T follicular helper cell (primary cell): ENCODE data around the gene TRPM5.

Experiments used
- DNase-seq: peaks from one replicate; pipeline ENCODE4 v3.0.0-alpha.2; 2020; ENCODE audit warnings: low read depth

The TRPM5 gene

GRCh38 chr11:2437516-2437915 is 6.8 kb downstream of the TRPM5 start:
- no peak for DNase-seq

- no peak for DNase-seq
Measured at GRCh38 chr11:2436521-2437031, 7.7 kb downstream of the TRPM5 start.

- no peak for DNase-seq
Measured at GRCh38 chr11:2436013-2436520, 8.2 kb downstream of the TRPM5 start.

GRCh38 chr11:2435288-2436012 is 8.9 kb downstream of the TRPM5 start:
- DNase-seq, result no peak

- no peak for DNase-seq
Measured at GRCh38 chr11:2434506-2435255, 9.6 kb downstream of the TRPM5 start.

GRCh38 chr11:2434008-2434407 is 10.3 kb downstream of the TRPM5 start:
- no peak for DNase-seq

- no peak for DNase-seq
Measured at GRCh38 chr11:2433106-2433925, 11.0 kb downstream of the TRPM5 start.

- no peak for DNase-seq
Measured at GRCh38 chr11:2432628-2433071, 11.7 kb downstream of the TRPM5 start.

- no peak for DNase-seq
Measured at GRCh38 chr11:2432171-2432621, 12.1 kb downstream of the TRPM5 start.

- no peak for DNase-seq
Measured at GRCh38 chr11:2431395-2431794, 12.9 kb downstream of the TRPM5 start.

GRCh38 chr11:2428322-2428795 is 16.0 kb downstream of the TRPM5 start:
- DNase-seq, result peak; percentile 85

GRCh38 chr11:2427721-2428321 is 16.5 kb downstream of the TRPM5 start:
- no peak for DNase-seq

- DNase-seq, result no peak
Measured at GRCh38 chr11:2426826-2427521, 17.3 kb downstream of the TRPM5 start.

GRCh38 chr11:2426221-2426620 is 18.1 kb downstream of the TRPM5 start:
- no peak for DNase-seq

GRCh38 chr11:2425506-2425905 is 18.8 kb downstream of the TRPM5 start:
- DNase-seq, result no peak

- DNase-seq, result no peak
Measured at GRCh38 chr11:2424811-2425495, 19.4 kb downstream of the TRPM5 start.

GRCh38 chr11:2423157-2424025 is 20.9 kb downstream of the TRPM5 start:
- DNase-seq, result no peak

GRCh38 chr11:2422461-2423156 is 21.7 kb downstream of the TRPM5 start:
- no peak for DNase-seq

GRCh38 chr11:2421996-2422395 is 22.3 kb downstream of the TRPM5 start:
- no peak for DNase-seq
